ENCODE results near the gene HSD17B8.

The HSD17B8 gene

GRCh38 chr6:33189625-33190448 lies 14.6 kb upstream of the HSD17B8 start:
- no peak overlapping the region for H3K27ac ChIP-seq (ENCODE audit: low read depth, low read length)
- no peaks in the 10 kb centered on the region for H3K4me1 ChIP-seq (ENCODE audit: control insufficient read depth, insufficient read depth, low read length)
- no peak overlapping the region for H3K4me3 ChIP-seq (ENCODE audit: low read length)
- H3K36me3 ChIP-seq (ENCODE audit: control insufficient read depth, insufficient read depth, low read length) = peaks cover 4% of the 10 kb centered on the region
- no peak overlapping the region for H3K9ac ChIP-seq (ENCODE audit: low read length)
- H3K27me3 ChIP-seq (ENCODE audit: control insufficient read depth, insufficient read depth, low read length) = peaks cover 17% of the 10 kb centered on the region

GRCh38 chr6:33190504-33191107 lies 13.8 kb upstream of the HSD17B8 start:
- Histone ChIP-seq H3K27ac (ENCODE audit: low read depth, low read length) (no peak overlapping the region), H3K4me3 (ENCODE audit: low read length) (no peak overlapping the region), H3K9ac (ENCODE audit: low read length) (no peak overlapping the region), H3K36me3 (ENCODE audit: control insufficient read depth, insufficient read depth, low read length) (peaks cover 9% of the 10 kb centered on the region), H3K27me3 (ENCODE audit: control insufficient read depth, insufficient read depth, low read length) (peaks cover 17% of the 10 kb centered on the region), H3K4me1 (ENCODE audit: control insufficient read depth, insufficient read depth, low read length) (no peaks in the 10 kb centered on the region)

DNA sequence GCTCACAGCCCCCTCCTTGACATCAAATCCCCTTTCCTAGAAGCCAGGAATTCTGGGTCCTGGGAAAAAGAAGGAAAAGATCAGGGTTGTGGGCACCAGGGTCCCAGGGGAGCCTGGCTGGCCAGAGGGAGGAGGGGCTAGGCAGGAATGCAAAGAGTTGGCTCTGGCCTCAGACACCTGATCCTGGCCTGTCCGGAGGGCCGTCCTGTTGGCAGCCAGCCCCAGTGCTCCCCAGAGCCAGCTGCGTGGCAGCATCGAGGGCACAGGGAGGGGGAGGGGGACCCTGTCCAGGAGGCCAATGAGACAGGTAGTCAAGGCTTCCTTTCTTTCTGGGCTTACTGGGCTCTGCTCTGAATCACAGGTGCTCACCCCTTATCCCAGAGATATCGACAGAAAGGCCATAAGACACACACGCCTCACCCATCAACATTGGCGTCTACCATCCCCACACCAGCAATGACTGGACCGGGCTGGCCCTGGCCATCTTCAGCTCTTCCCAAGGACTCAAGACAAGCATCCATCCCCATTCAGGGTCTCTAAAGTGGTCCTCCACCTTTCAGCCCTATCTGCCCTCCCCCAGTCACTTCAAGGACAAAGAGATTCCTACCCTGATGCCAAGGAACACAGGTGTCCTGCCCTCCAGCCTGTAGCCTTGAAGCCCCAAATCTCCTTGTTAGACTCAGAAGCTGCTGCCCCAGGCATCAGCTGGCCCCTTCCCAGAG lies 12.9 kb upstream of the HSD17B8 start:
- Histone ChIP-seq H3K27ac (ENCODE audit: low read depth, low read length) (no peak overlapping the region), H3K27me3 (ENCODE audit: control insufficient read depth, insufficient read depth, low read length) (peaks cover 17% of the 10 kb centered on the region), H3K9ac (ENCODE audit: low read length) (no peak overlapping the region)

GRCh38 chr6:33192105-33192646 lies 12.3 kb upstream of the HSD17B8 start, which contains the start of gene COL11A2:
Gene COL11A2, minus strand, starts transcription at chr6:33192467. Its CDS starts 227 bp downstream, at chr6:33192240.
- Histone ChIP-seq H3K4me1 (ENCODE audit: control insufficient read depth, insufficient read depth, low read length) (no peaks in the 10 kb centered on the region), H3K27ac (ENCODE audit: low read depth, low read length) (peak within 1 kb of the TSS; percentile 37), H3K36me3 (ENCODE audit: control insufficient read depth, insufficient read depth, low read length) (peaks cover 23% of the 10 kb centered on the region), H3K9ac (ENCODE audit: low read length) (peak within 1 kb of the TSS; percentile 6), H3K4me3 (ENCODE audit: low read length) (peak within 1 kb of the TSS; percentile 45), H3K27me3 (ENCODE audit: control insufficient read depth, insufficient read depth, low read length) (peaks cover 17% of the 10 kb centered on the region)

More for the DNA sequence above, 12.9 kb upstream of the HSD17B8 start:
- Histone ChIP-seq H3K36me3 (ENCODE audit: control insufficient read depth, insufficient read depth, low read length) (peaks cover 19% of the 10 kb centered on the region), H3K4me3 (ENCODE audit: low read length) (no peak overlapping the region), H3K4me1 (ENCODE audit: control insufficient read depth, insufficient read depth, low read length) (no peaks in the 10 kb centered on the region)

GRCh38 chr6:33192671-33193602 lies 11.5 kb upstream of the HSD17B8 start:
- H3K4me3 ChIP-seq (ENCODE audit: low read length) = peak overlapping the region; percentile 45
- H3K4me1 ChIP-seq (ENCODE audit: control insufficient read depth, insufficient read depth, low read length) = no peaks in the 10 kb centered on the region
- peaks cover 28% of the 10 kb centered on the region for H3K36me3 ChIP-seq (ENCODE audit: control insufficient read depth, insufficient read depth, low read length)
- H3K27me3 ChIP-seq (ENCODE audit: control insufficient read depth, insufficient read depth, low read length) = peaks cover 17% of the 10 kb centered on the region
- H3K27ac ChIP-seq (ENCODE audit: low read depth, low read length) = peak overlapping the region; percentile 37
- peak overlapping the region; percentile 6 for H3K9ac ChIP-seq (ENCODE audit: low read length)

- Histone ChIP-seq H3K27ac (ENCODE audit: low read depth, low read length) (peak overlapping the region; percentile 37), H3K27me3 (ENCODE audit: control insufficient read depth, insufficient read depth, low read length) (peaks cover 13% of the 10 kb centered on the region), H3K9ac (ENCODE audit: low read length) (no peak overlapping the region)
Observed at GRCh38 chr6:33193619-33194018, 10.8 kb upstream of the HSD17B8 start.

DNA sequence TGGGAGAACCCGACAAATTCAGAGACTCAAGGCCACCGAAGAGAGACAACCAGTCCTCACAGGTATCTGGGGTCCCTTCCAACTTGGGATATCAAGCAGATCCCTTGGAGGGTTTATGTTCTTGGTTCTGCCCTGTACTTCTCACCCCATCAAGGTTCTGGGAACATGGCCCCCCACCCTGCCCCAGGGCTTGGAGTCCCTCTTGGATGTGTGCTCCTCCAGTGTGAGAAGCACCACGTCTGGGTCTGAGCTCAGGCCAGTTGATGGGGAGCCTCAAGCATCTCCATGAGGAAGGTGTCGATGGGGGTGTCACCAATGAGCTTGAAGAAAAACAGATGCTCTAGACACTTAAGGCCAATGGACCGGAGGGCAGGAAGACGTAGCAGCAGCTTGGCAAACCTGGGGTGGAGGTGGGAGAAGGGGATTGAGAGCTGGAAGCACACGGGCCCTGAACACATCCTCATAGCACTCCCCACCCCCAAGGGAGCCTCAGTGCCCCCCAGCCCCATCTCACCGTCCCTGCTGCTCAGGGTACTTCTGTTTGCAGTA lies 9.9 kb upstream of the HSD17B8 start:
- peaks cover 13% of the 10 kb centered on the region for H3K27me3 ChIP-seq (ENCODE audit: control insufficient read depth, insufficient read depth, low read length)
- H3K9ac ChIP-seq (ENCODE audit: low read length) = no peak overlapping the region
- H3K36me3 ChIP-seq (ENCODE audit: control insufficient read depth, insufficient read depth, low read length) = peaks cover 28% of the 10 kb centered on the region
- H3K27ac ChIP-seq (ENCODE audit: low read depth, low read length) = no peak overlapping the region
- H3K4me1 ChIP-seq (ENCODE audit: control insufficient read depth, insufficient read depth, low read length) = no peaks in the 10 kb centered on the region
- H3K4me3 ChIP-seq (ENCODE audit: low read length) = no peak overlapping the region

More at GRCh38 chr6:33193619-33194018, 10.8 kb upstream of the HSD17B8 start:
- no peaks in the 10 kb centered on the region for H3K4me1 ChIP-seq (ENCODE audit: control insufficient read depth, insufficient read depth, low read length)
- peaks cover 28% of the 10 kb centered on the region for H3K36me3 ChIP-seq (ENCODE audit: control insufficient read depth, insufficient read depth, low read length)
- H3K4me3 ChIP-seq (ENCODE audit: low read length) = no peak overlapping the region

DNA sequence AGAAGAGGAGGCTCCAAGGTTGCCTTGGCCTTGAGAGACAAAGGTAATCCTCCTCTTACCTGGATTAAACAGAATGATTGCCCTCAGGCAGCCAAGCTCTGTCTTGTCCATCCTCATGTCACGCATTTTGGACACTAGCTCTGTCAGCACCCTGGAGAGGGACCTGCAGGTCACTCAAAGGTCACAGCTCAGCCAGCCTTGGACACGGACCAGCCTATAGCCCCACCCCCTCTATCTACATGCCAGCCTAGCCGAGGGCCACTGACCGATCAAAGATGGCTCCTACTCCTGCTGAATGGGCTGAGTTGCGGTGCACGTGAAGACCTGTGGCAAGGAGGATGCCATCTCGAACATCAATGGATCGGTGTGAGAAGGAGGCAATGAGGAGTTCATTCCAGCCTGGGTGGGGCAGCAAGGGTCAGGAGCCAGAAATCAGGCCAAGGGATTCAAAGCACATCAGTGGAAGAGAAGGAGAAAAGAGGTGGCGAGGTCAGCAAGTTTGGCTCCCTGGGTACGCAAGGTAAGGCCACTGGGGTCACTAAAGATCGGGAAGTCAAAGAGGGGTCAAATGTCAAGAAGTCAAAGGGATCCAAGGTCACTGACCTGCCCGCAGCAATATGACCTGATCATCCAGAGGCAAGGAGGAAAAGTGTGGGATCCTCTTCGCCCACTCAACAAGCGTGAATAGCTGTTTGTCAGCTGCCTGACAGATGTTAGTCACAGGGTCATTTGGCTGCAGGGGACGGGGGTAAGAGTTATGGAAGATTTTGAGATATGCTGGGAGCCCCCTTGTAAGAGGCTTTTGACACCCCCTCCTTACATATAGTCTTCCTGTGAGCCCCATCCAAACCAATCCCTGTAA lies 8.9 kb upstream of the HSD17B8 start:
- Histone ChIP-seq H3K27me3 (ENCODE audit: control insufficient read depth, insufficient read depth, low read length) (peaks cover 13% of the 10 kb centered on the region), H3K9ac (ENCODE audit: low read length) (no peak overlapping the region), H3K4me3 (ENCODE audit: low read length) (no peak overlapping the region), H3K27ac (ENCODE audit: low read depth, low read length) (no peak overlapping the region), H3K4me1 (ENCODE audit: control insufficient read depth, insufficient read depth, low read length) (no peaks in the 10 kb centered on the region), H3K36me3 (ENCODE audit: control insufficient read depth, insufficient read depth, low read length) (peaks cover 28% of the 10 kb centered on the region)

GRCh38 chr6:33197431-33198048 lies 6.9 kb upstream of the HSD17B8 start:
- H3K27me3 ChIP-seq (ENCODE audit: control insufficient read depth, insufficient read depth, low read length) = peaks cover 1% of the 10 kb centered on the region
- H3K9ac ChIP-seq (ENCODE audit: low read length) = no peak overlapping the region
- no peak overlapping the region for H3K4me3 ChIP-seq (ENCODE audit: low read length)
- no peak overlapping the region for H3K27ac ChIP-seq (ENCODE audit: low read depth, low read length)
- H3K4me1 ChIP-seq (ENCODE audit: control insufficient read depth, insufficient read depth, low read length) = peaks cover 14% of the 10 kb centered on the region
- H3K36me3 ChIP-seq (ENCODE audit: control insufficient read depth, insufficient read depth, low read length) = peaks cover 33% of the 10 kb centered on the region

DNA sequence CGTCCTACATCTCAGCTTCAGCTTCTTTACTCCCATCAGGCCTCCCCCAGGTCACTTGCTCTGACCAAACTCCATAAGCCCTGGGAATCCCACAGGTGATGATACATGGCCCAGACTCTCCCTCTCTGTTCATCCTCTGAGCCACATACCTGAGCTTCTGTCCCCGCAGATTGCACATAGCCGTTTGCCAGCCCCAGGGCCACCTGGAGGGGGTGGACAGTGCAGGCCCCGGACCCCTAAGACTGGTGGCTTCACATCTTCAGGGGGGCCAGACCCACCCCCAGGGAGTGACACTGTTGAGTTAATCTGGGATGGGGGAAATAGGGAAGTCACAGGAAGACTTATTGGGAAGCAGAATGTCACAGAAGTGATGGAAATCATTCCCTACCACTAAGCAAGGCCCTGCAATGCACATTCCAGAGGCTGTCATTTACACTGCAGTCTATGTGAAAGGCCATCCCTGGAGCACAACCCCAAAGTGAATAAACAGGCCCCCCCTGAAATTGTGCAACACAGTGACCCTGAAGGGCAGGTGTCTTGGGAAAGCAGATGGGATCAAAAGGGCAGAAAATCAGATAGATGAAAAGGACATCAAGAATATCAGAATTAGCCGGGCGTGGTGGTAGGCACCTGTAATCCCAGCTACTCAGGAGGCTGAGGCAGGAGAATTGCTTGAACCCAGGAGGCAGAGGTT lies 6.1 kb upstream of the HSD17B8 start:
- Histone ChIP-seq H3K4me3 (ENCODE audit: low read length) (no peak overlapping the region), H3K4me1 (ENCODE audit: control insufficient read depth, insufficient read depth, low read length) (peaks cover 15% of the 10 kb centered on the region), H3K36me3 (ENCODE audit: control insufficient read depth, insufficient read depth, low read length) (peaks cover 37% of the 10 kb centered on the region), H3K27me3 (ENCODE audit: control insufficient read depth, insufficient read depth, low read length) (no peaks in the 10 kb centered on the region), H3K9ac (ENCODE audit: low read length) (no peak overlapping the region), H3K27ac (ENCODE audit: low read depth, low read length) (no peak overlapping the region)

All from rectal smooth muscle tissue (tissue), 1 donor.